Prostate gland (tissue), 2 donors: ENCODE data around the gene CLK3.

Experiments used
- POLR2A ChIP-seq: fragments of 450-650 bp; IDR thresholded peaks from one replicate; pipeline ENCODE4 v1.6.1; 2016; ENCODE audit warnings: antibody characterized with exemption, mild to moderate bottlenecking
- TF ChIP-seq, protein P1 (sequence below), 4 experiments: fragments of 200-600 bp in 2 of 4; fragments of 450-650 bp in 2 of 4; sonication (generic) in 2 of 4; IDR thresholded peaks; 1 replicate in 3 of 4; 2 replicates in 1 of 4; pipeline ENCODE4 v1.5.1; 2016 to 2019; ENCODE audit warnings: antibody characterized with exemption in 4 of 4, mild to moderate bottlenecking in 2 of 4, moderate library complexity in 2 of 4

DNA sequence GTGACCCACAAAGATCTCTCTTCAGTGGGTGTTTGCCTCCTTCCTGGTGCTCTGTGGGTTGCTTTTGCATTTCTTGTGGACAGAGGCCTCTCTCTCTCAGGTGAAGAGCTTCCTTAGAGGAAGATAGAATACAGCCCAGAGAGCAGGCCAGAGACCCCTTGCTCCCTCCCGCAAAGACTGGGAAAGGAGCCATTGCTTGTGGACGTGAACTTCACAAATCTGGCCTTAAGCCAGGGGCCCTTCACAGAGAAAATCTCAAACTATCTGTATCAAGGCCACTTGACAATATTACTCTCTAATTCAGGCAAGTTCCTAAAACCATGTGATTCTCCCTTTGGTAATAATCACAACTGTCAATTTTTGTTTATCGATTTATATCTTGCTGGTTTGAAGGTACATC, 30.4 kb upstream of the CLK3 start:
- TF ChIP-seq, protein P1, sequence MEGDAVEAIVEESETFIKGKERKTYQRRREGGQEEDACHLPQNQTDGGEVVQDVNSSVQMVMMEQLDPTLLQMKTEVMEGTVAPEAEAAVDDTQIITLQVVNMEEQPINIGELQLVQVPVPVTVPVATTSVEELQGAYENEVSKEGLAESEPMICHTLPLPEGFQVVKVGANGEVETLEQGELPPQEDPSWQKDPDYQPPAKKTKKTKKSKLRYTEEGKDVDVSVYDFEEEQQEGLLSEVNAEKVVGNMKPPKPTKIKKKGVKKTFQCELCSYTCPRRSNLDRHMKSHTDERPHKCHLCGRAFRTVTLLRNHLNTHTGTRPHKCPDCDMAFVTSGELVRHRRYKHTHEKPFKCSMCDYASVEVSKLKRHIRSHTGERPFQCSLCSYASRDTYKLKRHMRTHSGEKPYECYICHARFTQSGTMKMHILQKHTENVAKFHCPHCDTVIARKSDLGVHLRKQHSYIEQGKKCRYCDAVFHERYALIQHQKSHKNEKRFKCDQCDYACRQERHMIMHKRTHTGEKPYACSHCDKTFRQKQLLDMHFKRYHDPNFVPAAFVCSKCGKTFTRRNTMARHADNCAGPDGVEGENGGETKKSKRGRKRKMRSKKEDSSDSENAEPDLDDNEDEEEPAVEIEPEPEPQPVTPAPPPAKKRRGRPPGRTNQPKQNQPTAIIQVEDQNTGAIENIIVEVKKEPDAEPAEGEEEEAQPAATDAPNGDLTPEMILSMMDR (IDR thresholded peaks at IDR 0.05), result no peak
- no peak for TF ChIP-seq POLR2A
